Measurements from ENCODE around the gene AMBRA1. TPM values are rescaled to one million over a fixed set of nuclear protein-coding genes. Genes with fewer than 3 reads are reported as not detected.

AMBRA1 gene
- total and polyA plus RNA-seq, 2 of the 8 experiments (the other 6 are each of a cell fraction or from before 2014, with no cell fraction given), result 14.2 to 37.4 TPM

DNA sequence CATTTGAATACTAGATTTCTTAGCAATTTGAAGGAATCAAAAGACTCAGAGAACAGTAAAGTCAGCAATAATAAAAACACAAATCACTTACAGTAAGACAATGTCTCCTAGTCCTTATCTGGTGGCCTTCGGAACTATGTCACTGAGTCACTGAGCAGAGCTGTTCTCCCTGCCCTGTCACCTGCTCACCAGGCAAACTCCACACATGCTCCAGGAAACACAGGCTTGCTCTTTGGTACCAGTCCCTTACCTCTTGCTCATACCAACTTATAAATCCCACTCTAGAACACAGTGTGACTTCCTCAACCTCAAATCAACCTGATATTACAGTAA is 121.2 kb downstream of the AMBRA1 start:
- Histone ChIP-seq H2BK5ac (ENCODE audit: low read depth, low read length) (no peak overlapping the region), H2BK12ac (ENCODE audit: low read depth, low read length) (no peak overlapping the region), H3K36me3 (ENCODE audit: control insufficient read depth in 2 of 4, insufficient read depth in 4 of 4, low read length in 3 of 4) (no peaks in the 10 kb centered on the region), H3K79me1 (ENCODE audit: low read depth, low read length) (no peaks in the 10 kb centered on the region; the same call in 1 of the 2 replicates), H3K4me1 (replicated peaks in 1 of 4; ENCODE audit: control insufficient read depth in 3 of 4, insufficient read depth in 4 of 4, low read length in 3 of 4) (no peaks in the 10 kb centered on the region), H3K4me3 (ENCODE audit: extremely low read depth in 1 of 4, insufficient read depth in 2 of 4, low read depth in 3 of 4, low read length in 4 of 4) (no peak overlapping the region), H4K20me1 (replicated peaks in 1 of 2; ENCODE audit: control insufficient read depth in 1 of 2, insufficient read depth in 2 of 2, low read length in 2 of 2) (peaks cover 0 to 3% of the 10 kb centered on the region in 2 experiments), H4K91ac (replicated peaks; ENCODE audit: insufficient read length, low read length) (no peak overlapping the region), H3K4me2 (ENCODE audit: insufficient read depth in 1 of 2, low read depth in 2 of 2, low read length in 2 of 2) (no peak overlapping the region), H3K4ac (replicated peaks; ENCODE audit: insufficient read length, low read depth, low read length) (no peak overlapping the region), H3K27me3 (replicated peaks in 1 of 4; ENCODE audit: control insufficient read depth in 3 of 4, extremely low read depth in 1 of 4, insufficient read depth in 3 of 4, low read length in 3 of 4) (no peaks in the 10 kb centered on the region), H2AK5ac (ENCODE audit: low read depth, low read length) (no peak overlapping the region), H2BK15ac (ENCODE audit: low read length) (no peak overlapping the region), H4K8ac (ENCODE audit: extremely low read depth, insufficient read depth, low read length) (no peak overlapping the region), H3K14ac (ENCODE audit: insufficient read length) (no peak overlapping the region), H3K18ac (ENCODE audit: extremely low read depth, low read length) (no peak overlapping the region), H3K23me2 (ENCODE audit: low read depth, low read length) (no peaks in the 10 kb centered on the region), H3K79me2 (ENCODE audit: control insufficient read depth in 1 of 2, insufficient read depth in 2 of 2, low read length in 2 of 2) (no peaks in the 10 kb centered on the region), H4K5ac (ENCODE audit: insufficient read length, low read depth, low read length) (no peak overlapping the region), H3K56ac (replicated peaks; ENCODE audit: insufficient read length, low read depth, low read length) (no peak overlapping the region), H2BK20ac (ENCODE audit: low read length) (no peak overlapping the region), H2AFZ (ENCODE audit: low read length) (no peak overlapping the region), H3K9me3 (ENCODE audit: insufficient read depth in 2 of 2, low read depth in 1 of 2, low read length in 1 of 2) (no peaks in the 10 kb centered on the region), H3K27ac (ENCODE audit: low read depth, low read length) (no peak overlapping the region), H2BK120ac (replicated peaks; ENCODE audit: low read depth, low read length) (no peak overlapping the region), H3K23ac (ENCODE audit: insufficient read length) (no peak overlapping the region), H3K9ac (replicated peaks in 1 of 4; ENCODE audit: extremely low read depth in 1 of 4, low read depth in 3 of 4, low read length in 3 of 4) (no peak overlapping the region)
- ChIA-PET POLR2A (ENCODE audit: partially characterized antibody) (no interaction called here), CTCF (ENCODE audit: partially characterized antibody) (interaction anchor here (1.0 kb wide), 2 partner anchors 16 to 19 kb away, joined by 3 to 5 read pairs; no protein-coding TSS in a partner anchor)
- 81% methylated on average over 1 of the region's 1 CpG; no CpG with 5 or more reads in 1 of the 2 experiments for WGBS, 2 experiments (ENCODE audit: extremely low coverage in 1 of 2, insufficient coverage in 1 of 2, insufficient read length in 1 of 2, insufficient replicate concordance in 2 of 2, low coverage in 1 of 2, low lambda C conversion rate in 2 of 2, missing lambda C conversion rate in 1 of 2)
- FAIRE-seq (no peak), DNase-seq (ENCODE audit: low read depth in 1 of 2, low spot score in 2 of 2) (no peak)
- TF ChIP-seq RXRA (IDR thresholded peaks at IDR 0.05; ENCODE audit: insufficient read depth, low read depth, low read length), result no peak
- no peak for TF ChIP-seq SIX5 (IDR thresholded peaks at IDR 0.05; ENCODE audit: low read depth, low read length)
- no peak for TF ChIP-seq JUN (IDR thresholded peaks at IDR 0.05; ENCODE audit: low read depth, low read length)
- TF ChIP-seq, protein P1, sequence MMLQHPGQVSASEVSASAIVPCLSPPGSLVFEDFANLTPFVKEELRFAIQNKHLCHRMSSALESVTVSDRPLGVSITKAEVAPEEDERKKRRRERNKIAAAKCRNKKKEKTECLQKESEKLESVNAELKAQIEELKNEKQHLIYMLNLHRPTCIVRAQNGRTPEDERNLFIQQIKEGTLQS (IDR thresholded peaks at IDR 0.05; ENCODE audit: insufficient read depth, low read depth, low read length), result no peak
- TF ChIP-seq GTF2F1 (IDR thresholded peaks at IDR 0.05; ENCODE audit: borderline replicate concordance, low read depth, low read length), result no peak
- TF ChIP-seq SUZ12 (IDR thresholded peaks at IDR 0.05; ENCODE audit: low read length), result no peak
- no peak for TF ChIP-seq KDM1A (IDR thresholded peaks at IDR 0.05; ENCODE audit: borderline replicate concordance, low read length)
- no peak for TF ChIP-seq EZH2 (IDR thresholded peaks at IDR 0.05; ENCODE audit: low read depth, low read length, severe bottlenecking)
- TF ChIP-seq SP4 (IDR thresholded peaks at IDR 0.05; ENCODE audit: low read length), result no peak
- TF ChIP-seq BRCA1 (IDR thresholded peaks at IDR 0.05; ENCODE audit: low read depth, low read length), result no peak
- TF ChIP-seq JUND (IDR thresholded peaks at IDR 0.05; ENCODE audit: low read length), result no peak
- no peak for TF ChIP-seq SP2 (IDR thresholded peaks at IDR 0.05; ENCODE audit: low read length)
- TF ChIP-seq POLR2A (IDR thresholded peaks at IDR 0.05; ENCODE audit: control extremely low read depth in 1 of 2, low read depth in 2 of 2, low read length in 2 of 2), result no peak
- TF ChIP-seq CREB1 (IDR thresholded peaks at IDR 0.05), result no peak
- TF ChIP-seq, protein P2, sequence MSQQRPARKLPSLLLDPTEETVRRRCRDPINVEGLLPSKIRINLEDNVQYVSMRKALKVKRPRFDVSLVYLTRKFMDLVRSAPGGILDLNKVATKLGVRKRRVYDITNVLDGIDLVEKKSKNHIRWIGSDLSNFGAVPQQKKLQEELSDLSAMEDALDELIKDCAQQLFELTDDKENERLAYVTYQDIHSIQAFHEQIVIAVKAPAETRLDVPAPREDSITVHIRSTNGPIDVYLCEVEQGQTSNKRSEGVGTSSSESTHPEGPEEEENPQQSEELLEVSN (IDR thresholded peaks at IDR 0.05), result no peak

Measured in H1 (cell line).